NCI-H345 (cell line): ENCODE data around the gene KIF3C.
"Not testable (repeated sequence)": the region's sequence is repeated elsewhere in the genome, so short reads cannot be mapped to it uniquely, and the experiment has no call there.

ENCODE experiments used
- DNase-seq: peaks from one replicate; lab custom pipeline; 2025; lab: John Stamatoyannopoulos, UW

KIF3C gene

GRCh38 chr2:25915944-25916772 is 66.1 kb downstream of the KIF3C start:
- not testable (repeated sequence) for DNase-seq

- not testable (repeated sequence) for DNase-seq
Observed at GRCh38 chr2:25915411-25915810, 66.9 kb downstream of the KIF3C start.

DNA sequence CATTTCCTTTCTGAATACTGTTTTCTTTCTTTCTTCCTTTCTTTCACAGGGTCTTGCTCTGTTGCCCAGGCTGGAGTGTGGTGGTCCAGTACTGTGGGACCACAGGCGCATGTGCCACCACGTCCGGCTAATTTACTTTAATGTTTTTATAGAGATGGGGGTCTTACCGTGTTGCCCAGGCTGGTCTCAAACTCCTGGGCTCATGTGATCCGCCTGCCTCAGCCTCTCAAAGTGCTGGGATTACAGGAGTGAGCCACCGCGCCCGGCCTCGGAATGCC is 68.7 kb downstream of the KIF3C start:
- DNase-seq = not testable (repeated sequence)

DNA sequence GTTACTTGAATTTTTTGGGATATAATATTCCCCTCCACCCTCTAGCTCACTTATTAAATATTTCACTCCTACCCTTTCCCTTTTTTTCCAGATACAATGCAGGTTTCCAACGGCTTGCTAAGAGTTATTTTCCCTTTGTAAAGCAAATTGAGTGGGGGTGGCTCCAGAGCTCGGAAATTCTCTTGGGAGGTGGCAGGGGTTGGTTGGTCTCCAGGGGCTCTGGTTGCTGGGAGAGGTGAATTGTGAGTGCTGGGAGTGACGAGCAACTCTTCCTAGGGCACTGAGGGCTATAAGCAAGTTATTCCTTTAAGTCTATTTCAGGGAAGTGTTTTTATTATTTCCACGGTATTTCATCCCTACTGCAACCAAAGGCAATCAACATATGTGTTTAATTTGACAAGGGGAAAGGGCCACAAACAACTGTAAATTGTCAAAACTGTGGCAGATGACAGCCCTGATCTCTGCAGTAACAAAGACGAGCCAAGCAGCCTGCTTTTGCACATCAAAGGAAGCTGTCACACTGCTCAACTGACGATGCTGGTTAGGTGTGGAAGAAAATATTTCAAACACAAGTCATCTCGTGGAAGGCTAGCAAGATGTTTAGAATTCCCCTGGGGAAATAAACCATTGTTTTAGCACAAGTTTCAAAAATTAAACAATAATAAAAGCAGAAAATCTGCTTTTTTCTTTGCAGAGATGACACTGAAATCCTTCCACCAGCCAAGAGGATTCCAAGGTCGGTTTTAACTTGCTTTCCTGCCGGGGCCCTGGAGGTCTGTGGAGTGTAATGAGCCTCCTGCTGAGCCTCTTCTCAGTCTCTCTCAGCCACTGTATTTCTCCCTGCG is 69.2 kb downstream of the KIF3C start:
- peak; percentile 60 for DNase-seq

DNA sequence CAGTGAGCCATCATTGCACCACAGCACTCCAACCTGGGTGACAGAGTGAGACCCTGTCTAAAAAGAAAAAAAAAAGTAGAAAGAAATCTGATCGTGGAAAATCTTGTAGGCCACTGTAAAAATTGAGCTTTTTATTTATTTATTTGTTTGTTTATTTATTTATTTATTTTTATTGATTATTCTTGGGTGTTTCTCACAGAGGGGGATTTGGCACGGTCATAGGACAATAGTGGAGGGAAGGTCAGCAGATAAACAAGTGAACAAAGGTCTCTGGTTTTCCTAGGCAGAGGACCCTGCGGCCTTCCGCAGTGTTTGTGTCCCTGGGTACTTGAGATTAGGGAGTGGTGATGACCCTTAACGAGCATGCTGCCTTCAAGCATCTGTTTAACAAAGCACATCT is 72.7 kb downstream of the KIF3C start:
- not testable (repeated sequence) for DNase-seq

- no peak for DNase-seq
Observed at GRCh38 chr2:25905126-25905525, 77.2 kb downstream of the KIF3C start.

- no peak for DNase-seq
Observed at GRCh38 chr2:25903216-25903776, 79.0 kb downstream of the KIF3C start.

GRCh38 chr2:25899404-25899970 is 82.8 kb downstream of the KIF3C start:
- DNase-seq = no peak

DNA sequence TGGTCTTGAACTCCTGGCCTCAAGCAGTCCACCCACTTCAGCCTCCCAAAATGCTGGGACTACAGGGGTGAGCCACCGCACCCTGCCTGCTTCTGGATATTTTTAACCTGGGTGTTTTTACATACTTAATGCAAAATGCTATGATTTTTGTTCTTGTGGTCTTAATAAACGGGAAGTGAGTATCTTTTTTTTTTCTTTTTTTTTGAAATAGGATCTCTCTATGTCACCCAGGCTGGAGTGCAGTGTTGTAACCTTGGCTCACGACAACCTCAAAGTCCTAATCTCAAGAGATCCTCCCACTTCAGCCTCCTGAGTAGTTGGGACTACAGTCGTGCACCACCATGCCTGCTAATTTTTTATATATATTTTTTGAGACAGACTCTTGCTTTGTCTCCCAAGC is 84.8 kb downstream of the KIF3C start:
- DNase-seq = no peak

GRCh38 chr2:25896308-25896707 is 86.0 kb downstream of the KIF3C start:
- not testable (repeated sequence) for DNase-seq

DNA sequence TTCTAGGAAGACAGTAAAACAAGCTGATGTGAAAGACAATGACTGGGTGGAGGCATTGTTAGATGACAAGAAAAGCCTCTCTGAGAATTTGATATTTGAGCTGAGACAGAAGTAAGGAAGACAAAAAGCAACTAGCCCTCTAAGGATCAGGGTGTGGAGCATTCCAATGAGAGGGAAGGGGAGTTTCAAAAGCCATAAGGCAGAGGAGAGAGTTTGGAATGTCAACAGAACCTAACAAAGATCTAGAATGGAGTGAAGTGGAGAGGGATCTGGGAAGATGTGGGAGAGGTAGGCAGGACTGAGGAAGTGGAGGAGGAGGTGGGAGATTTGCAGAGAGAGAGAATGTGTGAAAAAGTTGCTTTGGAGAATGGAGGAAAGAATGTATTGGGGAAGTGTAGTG is 86.7 kb downstream of the KIF3C start:
- no peak for DNase-seq

- DNase-seq = no peak
Observed at GRCh38 chr2:25895018-25895417, 87.3 kb downstream of the KIF3C start.

DNA sequence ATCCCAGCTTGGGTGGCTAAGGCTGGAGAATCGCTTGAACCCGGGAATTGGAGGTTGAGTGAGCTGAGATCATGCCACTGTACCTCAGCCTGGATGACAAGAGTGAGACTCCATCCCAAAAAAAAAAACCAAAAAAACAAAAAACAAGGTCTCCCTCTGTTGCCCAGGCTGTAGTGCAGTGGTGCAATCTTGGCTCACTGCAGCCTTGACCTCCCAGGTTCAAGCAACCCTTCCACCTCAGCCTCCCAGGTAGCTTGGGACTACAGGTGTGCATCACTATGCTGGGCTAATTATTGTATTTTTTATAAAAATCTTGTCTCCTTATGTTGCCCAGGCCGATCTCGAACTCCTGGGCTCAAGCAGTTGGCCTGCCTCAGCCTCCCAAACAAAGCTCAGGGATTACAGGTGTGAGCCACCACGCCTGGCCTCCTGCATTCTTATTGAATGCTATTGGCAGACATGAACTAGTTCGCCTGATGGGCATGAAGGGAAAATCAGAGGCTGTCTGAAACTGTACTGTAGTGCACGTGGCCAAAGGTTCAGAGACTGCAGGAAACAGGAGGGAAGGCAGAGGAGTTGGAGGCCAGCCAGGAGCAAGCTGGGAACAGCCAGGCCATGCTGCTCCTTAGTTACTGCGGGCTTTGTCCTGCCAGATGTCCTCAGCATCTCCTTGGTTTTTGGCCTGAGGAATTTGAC is 88.0 kb downstream of the KIF3C start:
- DNase-seq = no peak

DNA sequence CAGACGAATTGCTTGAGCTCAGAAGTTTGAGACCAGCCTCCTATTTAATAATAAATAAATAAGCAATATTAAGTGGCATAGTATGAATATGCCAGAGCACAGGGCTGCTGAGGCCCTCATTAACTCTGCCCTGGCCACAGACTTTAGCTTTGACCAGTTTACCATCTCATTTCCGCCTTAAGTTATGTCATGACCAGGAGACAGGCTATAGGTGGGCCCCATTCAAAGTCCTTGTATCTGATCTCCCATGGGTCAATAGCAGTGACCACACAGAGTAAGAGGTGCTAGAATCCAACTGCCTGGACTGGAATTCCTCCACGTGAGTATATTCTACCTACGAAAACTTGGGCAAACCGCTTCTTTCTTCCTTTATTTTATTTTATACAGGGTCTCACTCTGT is 90.6 kb downstream of the KIF3C start:
- DNase-seq = no peak

DNA sequence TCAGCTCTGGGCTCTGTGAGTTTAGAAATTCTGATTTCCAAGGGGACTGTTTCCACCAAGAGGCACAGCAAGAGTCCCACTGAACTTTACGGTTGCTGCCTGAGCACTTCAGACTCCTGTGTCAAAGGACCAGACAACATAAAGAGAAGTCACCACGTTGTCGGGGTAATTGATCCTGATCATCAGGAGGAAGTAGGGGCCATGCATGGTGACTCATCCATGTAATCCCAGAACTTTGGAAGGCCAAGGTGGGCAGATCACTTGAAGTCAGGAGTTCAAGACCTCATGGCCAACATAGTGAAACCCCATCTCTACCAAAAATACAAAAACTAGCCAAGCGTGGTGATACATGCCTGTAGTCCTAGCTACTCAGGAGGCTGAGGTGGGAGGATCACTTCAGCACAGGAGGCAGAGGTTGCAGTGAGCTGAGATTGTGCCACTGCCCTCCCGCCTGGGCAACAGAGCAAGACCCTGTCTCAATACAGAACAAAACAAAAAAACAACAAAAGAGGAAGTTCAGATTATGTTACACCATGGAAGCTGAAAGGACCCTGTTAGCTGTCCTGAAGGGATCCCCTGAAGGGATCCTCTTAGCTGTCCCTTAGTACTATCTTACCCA is 94.6 kb downstream of the KIF3C start:
- no peak for DNase-seq

DNA sequence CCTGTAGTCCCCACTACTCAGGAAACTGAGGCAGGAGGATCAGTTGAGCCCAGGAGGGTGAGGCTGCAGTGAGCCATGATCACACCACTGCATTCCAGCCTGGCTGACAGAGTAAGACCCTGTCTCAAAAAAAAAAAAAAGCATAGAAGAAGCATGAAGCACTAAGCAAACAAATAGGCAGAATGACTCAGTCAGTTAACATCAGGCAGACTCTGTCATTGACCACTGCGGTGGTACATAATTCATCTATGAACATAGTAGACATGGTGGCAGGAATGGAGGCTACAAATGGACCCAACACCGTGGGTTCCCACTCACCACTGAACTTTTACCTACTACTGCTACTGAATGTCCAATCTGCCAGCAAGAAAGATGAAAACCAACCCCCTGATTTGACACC is 96.4 kb downstream of the KIF3C start:
- no peak for DNase-seq

DNA sequence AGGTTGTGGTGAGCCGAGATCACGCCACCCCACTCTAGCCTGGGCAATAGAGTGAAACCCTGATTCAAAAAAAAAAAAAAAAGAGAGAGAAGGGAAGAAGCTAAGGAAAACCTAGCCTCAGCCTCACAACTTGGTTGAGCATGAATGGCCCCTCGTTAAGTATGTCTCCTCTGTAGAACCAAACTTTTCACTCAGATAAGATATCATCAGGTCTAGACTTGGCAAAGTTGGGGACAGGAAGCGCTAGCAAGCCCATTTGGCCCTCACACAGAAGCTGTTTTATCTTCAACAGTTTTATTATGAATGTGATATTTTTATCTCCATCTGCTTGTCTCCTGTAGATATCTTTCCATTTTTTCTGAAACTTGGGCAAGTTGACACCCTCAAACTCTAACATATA is 100.5 kb downstream of the KIF3C start:
- no peak for DNase-seq

DNA sequence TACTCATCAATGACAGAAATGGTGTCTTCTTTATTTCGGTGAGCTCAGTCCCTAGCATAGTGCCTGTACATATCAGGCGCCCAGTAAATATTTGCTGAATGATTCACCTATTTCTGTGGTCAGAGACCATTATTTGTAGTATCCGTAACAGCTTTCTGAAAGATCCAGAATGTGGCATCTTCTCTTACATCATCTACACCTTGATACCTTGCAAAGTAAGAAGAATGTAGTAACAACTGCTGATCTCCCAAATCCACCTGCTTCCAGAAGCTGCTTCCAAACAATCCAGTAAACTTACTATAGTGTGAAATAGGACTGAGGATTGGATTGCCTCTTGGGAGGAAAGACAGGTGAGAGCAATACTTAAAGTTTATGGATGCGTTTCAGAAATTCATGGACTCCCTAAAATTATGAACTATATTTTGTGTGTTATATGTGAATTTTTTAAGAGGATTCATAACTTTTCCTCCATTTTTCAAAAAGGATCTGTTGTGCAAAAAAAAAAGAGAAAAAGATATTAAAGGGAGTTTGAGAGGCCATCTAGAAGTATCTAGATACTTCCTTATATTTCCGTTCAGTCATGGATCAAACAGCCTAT is 103.1 kb downstream of the KIF3C start:
- DNase-seq = peak; percentile 19

GRCh38 chr2:25878361-25879132 is 103.8 kb downstream of the KIF3C start, which contains the start of gene ASXL2:
ASXL2 (minus strand) TSS chr2:25878487; CDS start chr2:25878222, 265 bp downstream.
- peak; percentile 100 for DNase-seq
